ENCODE measurements around the gene TBX15. TPM values are rescaled to one million over a fixed set of nuclear protein-coding genes. Genes with fewer than 3 reads are reported as not detected.

Gene TBX15
- total RNA-seq, 6 experiments from 2014 or later = 0.29 to 56.5 (median 16.5) TPM

- Histone ChIP-seq H3K36me3 (no peaks in the 10 kb centered on the region), H3K9me3 (no peaks in the 10 kb centered on the region), H3K4me3 (no peak overlapping the region), H3K27me3 (no peaks in the 10 kb centered on the region), H3K4me1 (no peaks in the 10 kb centered on the region), H3K27ac (no peak overlapping the region)
- no peak for TF ChIP-seq CTCF (IDR thresholded peaks at IDR 0.05)
- TF ChIP-seq POLR2A (IDR thresholded peaks at IDR 0.05) = no peak
- ATAC-seq (no peak), DNase-seq (no peak)
- intact Hi-C loops (cut with DNase I) = no loop called here
- 81% methylated on average over 3 of the region's 4 CpGs for WGBS (ENCODE audit: insufficient coverage, low coverage, low lambda C conversion rate, missing lambda C conversion rate)
These were observed 43.6 kb downstream of the TBX15 start for GRCh38 chr1:118944546-118944945.

GRCh38 chr1:118944133-118944532 lies 44.0 kb downstream of the TBX15 start:
- intact Hi-C loops (cut with DNase I) = no loop called here
- H3K4me1 ChIP-seq = no peaks in the 10 kb centered on the region
- TF ChIP-seq POLR2A (IDR thresholded peaks at IDR 0.05) (no peak), CTCF (IDR thresholded peaks at IDR 0.05) (no peak)
- WGBS (ENCODE audit: insufficient coverage, low coverage, low lambda C conversion rate, missing lambda C conversion rate) = 83% methylated on average over 2 of the region's 2 CpGs
- ATAC-seq (no peak), DNase-seq (no peak)
- no peak overlapping the region for H3K4me3 ChIP-seq
- H3K36me3 ChIP-seq = no peaks in the 10 kb centered on the region
- no peaks in the 10 kb centered on the region for H3K27me3 ChIP-seq
- H3K9me3 ChIP-seq = no peaks in the 10 kb centered on the region
- no peak overlapping the region for H3K27ac ChIP-seq

- H3K36me3 ChIP-seq = no peaks in the 10 kb centered on the region
- DNase-seq (no peak), ATAC-seq (no peak)
- H3K27ac ChIP-seq = no peak overlapping the region
- no peaks in the 10 kb centered on the region for H3K27me3 ChIP-seq
- intact Hi-C loops (cut with DNase I) = no loop called here
- no peaks in the 10 kb centered on the region for H3K4me1 ChIP-seq
- no peaks in the 10 kb centered on the region for H3K9me3 ChIP-seq
- TF ChIP-seq POLR2A (IDR thresholded peaks at IDR 0.05) (no peak), CTCF (IDR thresholded peaks at IDR 0.05) (no peak)
- no peak overlapping the region for H3K4me3 ChIP-seq
- 88% methylated on average over 3 of the region's 3 CpGs for WGBS (ENCODE audit: insufficient coverage, low coverage, low lambda C conversion rate, missing lambda C conversion rate)
These were observed 47.2 kb downstream of the TBX15 start for GRCh38 chr1:118940957-118941356.

GRCh38 chr1:118937413-118938072 lies 50.6 kb downstream of the TBX15 start:
- DNase-seq (no peak), ATAC-seq (no peak)
- H3K27me3 ChIP-seq = no peaks in the 10 kb centered on the region
- H3K27ac ChIP-seq = no peak overlapping the region
- 50% methylated on average over 4 of the region's 4 CpGs for WGBS (ENCODE audit: insufficient coverage, low coverage, low lambda C conversion rate, missing lambda C conversion rate)
- H3K4me3 ChIP-seq = no peak overlapping the region
- H3K9me3 ChIP-seq = no peaks in the 10 kb centered on the region
- no peaks in the 10 kb centered on the region for H3K36me3 ChIP-seq
- no peaks in the 10 kb centered on the region for H3K4me1 ChIP-seq
- intact Hi-C loops (cut with DNase I) = no loop called here
- TF ChIP-seq POLR2A (IDR thresholded peaks at IDR 0.05) = no peak

GRCh38 chr1:118934706-118935105 lies 53.4 kb downstream of the TBX15 start:
- no peak for TF ChIP-seq CTCF (IDR thresholded peaks at IDR 0.05)
- no peak for TF ChIP-seq POLR2A (IDR thresholded peaks at IDR 0.05)
- no peaks in the 10 kb centered on the region for H3K9me3 ChIP-seq
- no peaks in the 10 kb centered on the region for H3K36me3 ChIP-seq
- H3K4me1 ChIP-seq = no peaks in the 10 kb centered on the region
- ATAC-seq = no peak
- H3K27me3 ChIP-seq = no peaks in the 10 kb centered on the region
- no peak overlapping the region for H3K27ac ChIP-seq
- H3K4me3 ChIP-seq = no peak overlapping the region
- intact Hi-C loops (cut with DNase I) = no loop called here
- 74% methylated on average over 1 of the region's 1 CpG for WGBS (ENCODE audit: insufficient coverage, low coverage, low lambda C conversion rate, missing lambda C conversion rate)
- DNase-seq = no peak
